GM12878 (cell line): Measurements from ENCODE around the gene FERMT2.

Experiments
- BHLHE40 ChIP-seq, 2 experiments: fragments of 450-650 bp in 1 of 2; IDR thresholded peaks; 2 replicates each; pipeline ENCODE4 v1.6.1; 2011 to 2017; ENCODE audit warnings: low read depth in 2 of 2, borderline replicate concordance in 1 of 2, improper control_type of control experiment in 1 of 2, low read length in 1 of 2, mild to moderate bottlenecking in 1 of 2
- KAT2A ChIP-seq: conservative IDR thresholded peaks from 2 replicates; pipeline ENCODE4 v1.6.1; 2011; ENCODE audit warnings: low read depth, low read length; ENCODE audit not compliant: control insufficient read depth
- NR2F1 ChIP-seq: fragments of 450-650 bp; conservative IDR thresholded peaks from 2 replicates; pipeline ENCODE4 v1.6.1; 2017; ENCODE audit warnings: mild to moderate bottlenecking
- POLR2A ChIP-seq: IDR thresholded peaks from 2 replicates; pipeline ENCODE4 v1.6.1; 2011; ENCODE audit warnings: low read depth, mild to moderate bottlenecking, low read length
- RAD21 ChIP-seq: IDR thresholded peaks from 2 replicates; pipeline ENCODE4 v1.6.1; 2011; ENCODE audit warnings: mild to moderate bottlenecking, low read depth, low read length, moderate library complexity; ENCODE audit not compliant: insufficient read depth
- TAF1 ChIP-seq: IDR thresholded peaks from 2 replicates; pipeline ENCODE4 v1.6.1; 2011; ENCODE audit warnings: mild to moderate bottlenecking, low read depth, low read length, borderline replicate concordance
- TARDBP ChIP-seq: IDR thresholded peaks from 2 replicates; pipeline ENCODE4 v1.6.1; 2016; ENCODE audit warnings: borderline replicate concordance
- YBX1 ChIP-seq: fragments of 450-650 bp; IDR thresholded peaks from 2 replicates; pipeline ENCODE4 v1.6.1; 2016; ENCODE audit warnings: antibody characterized with exemption
- TF ChIP-seq, protein P1 (sequence below), 3 experiments: IDR thresholded peaks in 2 of 3; conservative IDR thresholded peaks in 1 of 3; 2 replicates each; pipeline ENCODE4 v1.5.1; 2011; ENCODE audit warnings: low read depth in 3 of 3, low read length in 3 of 3, mild to moderate bottlenecking in 3 of 3, control low read depth in 2 of 3, moderate library complexity in 2 of 3, inconsistent platforms in 1 of 3, mixed read lengths in 1 of 3; ENCODE audit not compliant: control insufficient read depth in 2 of 3, insufficient read depth in 1 of 3; ENCODE audit errors: extremely low read depth in 1 of 3

GRCh38 chr14:52926953-52927352 is 23.9 kb downstream of the FERMT2 start:
- TF ChIP-seq TARDBP, result no peak
- no peak for TF ChIP-seq KAT2A
- no peak for TF ChIP-seq TAF1
- no peak for TF ChIP-seq BHLHE40 (IDR thresholded peaks at IDR 0.05; ENCODE audit: borderline replicate concordance in 1 of 2, low read depth in 2 of 2, low read length in 1 of 2)
- no peak for TF ChIP-seq YBX1
- TF ChIP-seq, protein P1, sequence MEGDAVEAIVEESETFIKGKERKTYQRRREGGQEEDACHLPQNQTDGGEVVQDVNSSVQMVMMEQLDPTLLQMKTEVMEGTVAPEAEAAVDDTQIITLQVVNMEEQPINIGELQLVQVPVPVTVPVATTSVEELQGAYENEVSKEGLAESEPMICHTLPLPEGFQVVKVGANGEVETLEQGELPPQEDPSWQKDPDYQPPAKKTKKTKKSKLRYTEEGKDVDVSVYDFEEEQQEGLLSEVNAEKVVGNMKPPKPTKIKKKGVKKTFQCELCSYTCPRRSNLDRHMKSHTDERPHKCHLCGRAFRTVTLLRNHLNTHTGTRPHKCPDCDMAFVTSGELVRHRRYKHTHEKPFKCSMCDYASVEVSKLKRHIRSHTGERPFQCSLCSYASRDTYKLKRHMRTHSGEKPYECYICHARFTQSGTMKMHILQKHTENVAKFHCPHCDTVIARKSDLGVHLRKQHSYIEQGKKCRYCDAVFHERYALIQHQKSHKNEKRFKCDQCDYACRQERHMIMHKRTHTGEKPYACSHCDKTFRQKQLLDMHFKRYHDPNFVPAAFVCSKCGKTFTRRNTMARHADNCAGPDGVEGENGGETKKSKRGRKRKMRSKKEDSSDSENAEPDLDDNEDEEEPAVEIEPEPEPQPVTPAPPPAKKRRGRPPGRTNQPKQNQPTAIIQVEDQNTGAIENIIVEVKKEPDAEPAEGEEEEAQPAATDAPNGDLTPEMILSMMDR (IDR thresholded peaks at IDR 0.05 in 2 of 3, conservative IDR thresholded peaks at IDR 0.05 in 1 of 3; ENCODE audit: control insufficient read depth in 2 of 3, extremely low read depth in 1 of 3, insufficient read depth in 1 of 3, low read depth in 3 of 3, low read length in 3 of 3), result no peak
- no peak for TF ChIP-seq RAD21
- no peak for TF ChIP-seq POLR2A
- TF ChIP-seq NR2F1, result no peak
